Glomerular endothelial cell (primary cell): ENCODE results near the gene EFCAB5. TPM values are rescaled to one million over a fixed set of nuclear protein-coding genes. Genes with fewer than 3 reads are reported as not detected.
"Not testable (repeated sequence)": the region's sequence is repeated elsewhere in the genome, so short reads cannot be mapped to it uniquely, and the experiment has no call there.

Source experiments
- DNase-seq: peaks from one replicate; pipeline ENCODE4 v3.0.0-alpha.2; 2011; ENCODE audit warnings: low read depth, low spot score; ENCODE audit errors: extremely low read depth
- total RNA-seq: library from RNA; depleted of rRNA; stranded (reverse); fragments of >200 nt; gene quantifications from 2 replicates; pipeline ENCODE4 v1.2.3, GENCODE V29; 2015

EFCAB5 gene
- total RNA-seq, 1 donor from 2014 or later, result 0.53 TPM

DNA sequence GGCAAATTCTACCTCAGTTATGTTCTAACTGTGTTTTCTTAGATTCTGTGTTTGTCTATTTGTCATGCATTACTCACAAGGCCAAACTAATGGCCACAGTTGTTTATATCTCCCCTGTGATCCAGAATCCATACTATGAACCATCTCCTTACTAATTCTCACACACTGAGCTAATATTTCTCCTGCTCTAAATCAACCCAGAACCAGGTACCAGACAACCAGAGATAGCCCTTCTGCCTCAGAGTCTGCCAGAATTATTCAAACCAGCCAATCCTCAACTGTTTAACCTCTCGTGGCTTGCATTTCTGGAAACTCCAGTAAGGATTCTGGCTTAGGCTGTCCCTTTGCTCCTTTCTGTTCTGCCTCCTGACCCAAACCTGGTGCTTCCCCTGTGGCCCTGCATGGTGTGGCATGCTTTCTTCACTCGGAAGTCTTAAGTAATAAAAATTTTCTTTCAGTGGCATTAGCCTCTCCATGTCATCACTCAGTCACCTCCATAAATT, 59.4 kb downstream of the EFCAB5 start:
- no peak for DNase-seq

DNA sequence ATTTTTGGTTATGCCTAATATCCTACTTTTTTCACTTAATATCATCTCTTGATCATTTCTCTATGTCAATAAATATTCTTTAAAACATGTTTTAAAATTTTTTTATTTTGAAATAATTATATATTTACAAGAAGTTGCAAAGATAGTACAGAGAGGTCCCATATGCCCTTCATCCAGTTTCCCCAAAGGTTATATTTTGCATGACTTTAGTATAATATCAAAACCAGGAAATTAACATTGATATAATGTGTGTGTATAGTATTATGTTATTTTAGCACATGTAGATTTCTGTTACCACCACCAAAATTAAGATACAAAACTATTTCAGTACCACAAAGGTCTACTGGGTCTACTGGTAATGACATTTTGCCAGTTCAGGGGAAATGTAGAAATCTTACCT, 60.7 kb downstream of the EFCAB5 start:
- no peak for DNase-seq

- DNase-seq, result no peak
These were observed 64.4 kb downstream of the EFCAB5 start for GRCh38 chr17:30005709-30006320.

- not testable (repeated sequence) for DNase-seq
These were observed 70.5 kb downstream of the EFCAB5 start for GRCh38 chr17:30011934-30012333.

GRCh38 chr17:30021708-30022317, 80.4 kb downstream of the EFCAB5 start:
- DNase-seq, result peak; percentile 48

DNA sequence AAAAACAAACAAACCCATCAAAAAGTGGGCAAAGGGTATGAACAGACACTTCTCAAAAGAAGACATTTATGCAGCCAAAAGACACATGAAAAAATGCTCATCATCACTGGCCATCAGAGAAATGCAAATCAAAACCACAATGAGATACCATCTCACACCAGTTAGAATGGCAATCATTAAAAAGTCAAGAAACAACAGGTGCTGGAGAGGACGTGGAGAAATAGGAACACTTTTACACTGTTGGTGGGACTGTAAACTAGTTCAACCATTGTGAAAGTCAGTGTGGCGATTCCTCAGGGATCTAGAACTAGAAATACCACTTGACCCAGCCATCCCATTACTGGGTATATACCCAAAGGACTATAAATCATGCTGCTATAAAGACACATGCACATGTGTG, 83.9 kb downstream of the EFCAB5 start:
- DNase-seq, result not testable (repeated sequence)

GRCh38 chr17:30027676-30028075, 86.2 kb downstream of the EFCAB5 start:
- no peak for DNase-seq

GRCh38 chr17:30031214-30031869, 89.9 kb downstream of the EFCAB5 start:
- no peak for DNase-seq

- DNase-seq, result no peak
These were observed 93.9 kb downstream of the EFCAB5 start for GRCh38 chr17:30035369-30035768.

DNA sequence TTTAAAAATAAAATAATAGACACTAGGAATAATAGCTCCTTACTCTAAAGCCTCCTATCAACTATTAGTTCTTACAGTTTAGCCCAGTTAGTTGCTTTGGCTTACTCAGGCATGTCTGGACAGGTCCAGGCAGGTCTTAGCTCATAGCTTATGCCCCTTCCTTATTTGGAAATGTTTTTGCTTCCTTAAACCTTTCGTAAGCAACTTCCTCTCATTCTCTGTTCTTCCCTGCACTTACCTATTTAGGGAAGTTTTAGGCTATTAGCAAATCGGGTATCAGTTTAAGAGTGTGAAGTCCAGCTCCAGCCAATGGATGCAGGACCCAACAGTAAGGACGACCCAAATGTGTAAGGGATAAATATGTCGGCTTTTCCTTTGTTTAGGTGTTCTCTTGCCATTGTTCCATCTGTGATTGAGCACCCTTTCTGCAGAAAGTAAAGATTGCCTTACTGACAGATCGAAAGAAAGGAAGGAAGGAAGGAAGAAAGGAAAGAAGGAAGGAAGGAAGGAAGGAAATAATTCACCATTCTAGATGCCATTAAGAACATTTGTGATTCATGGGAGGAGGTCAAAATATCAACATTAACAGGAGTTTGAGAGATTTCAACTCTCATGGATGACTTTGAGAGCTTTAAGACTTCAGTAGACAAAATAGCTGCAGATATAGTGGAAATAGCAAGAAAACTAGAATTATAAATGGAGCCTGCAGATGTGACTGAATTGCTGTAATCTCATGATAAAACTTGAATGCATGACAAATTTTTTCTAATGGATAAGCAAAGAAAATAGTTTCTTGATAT, 99.5 kb downstream of the EFCAB5 start:
- not testable (repeated sequence) for DNase-seq

GRCh38 chr17:30041551-30041950, 100.1 kb downstream of the EFCAB5 start:
- DNase-seq, result no peak

DNA sequence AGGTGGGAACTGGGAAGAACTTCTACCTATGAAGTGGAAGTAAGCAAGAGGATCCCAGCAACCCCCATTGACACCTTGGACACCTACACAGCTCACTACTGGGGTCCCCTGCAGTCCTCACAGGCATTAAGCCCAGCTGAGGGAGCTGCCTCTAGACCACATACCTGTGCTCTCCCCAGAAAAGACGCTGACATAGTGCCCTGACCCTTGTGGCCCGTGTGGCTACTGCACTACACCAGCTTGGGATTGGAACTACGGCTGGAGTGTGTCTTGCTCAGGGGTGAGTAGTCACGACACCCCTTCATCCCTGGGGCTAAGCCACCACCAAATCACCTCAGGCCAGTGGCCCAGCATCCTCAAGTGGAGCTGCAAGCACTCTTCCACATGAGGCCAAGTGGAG, 120.9 kb downstream of the EFCAB5 start:
- no peak for DNase-seq

GRCh38 chr17:30064738-30065137, 123.3 kb downstream of the EFCAB5 start:
- no peak for DNase-seq

- DNase-seq, result no peak
These were observed 127.0 kb downstream of the EFCAB5 start for GRCh38 chr17:30068465-30068864.

DNA sequence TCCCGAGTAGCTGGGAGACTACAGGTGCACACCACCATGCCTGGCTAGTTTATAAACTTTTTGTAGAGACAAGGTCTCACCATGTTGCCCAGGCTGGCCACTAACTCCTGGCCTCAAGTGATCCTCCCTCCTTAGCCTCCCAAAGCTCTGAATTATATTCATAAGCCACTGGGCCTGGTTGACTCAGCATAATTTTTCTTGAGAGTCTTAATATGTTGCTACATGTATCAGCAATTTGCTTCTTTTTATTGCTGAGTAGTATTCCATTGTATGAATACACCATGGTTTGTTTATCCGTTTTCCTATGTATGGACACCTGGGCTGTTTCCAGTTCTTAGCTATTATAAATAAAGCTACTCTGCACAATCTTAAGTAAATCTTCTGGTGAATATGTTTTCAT, 132.8 kb downstream of the EFCAB5 start:
- DNase-seq, result no peak

DNA sequence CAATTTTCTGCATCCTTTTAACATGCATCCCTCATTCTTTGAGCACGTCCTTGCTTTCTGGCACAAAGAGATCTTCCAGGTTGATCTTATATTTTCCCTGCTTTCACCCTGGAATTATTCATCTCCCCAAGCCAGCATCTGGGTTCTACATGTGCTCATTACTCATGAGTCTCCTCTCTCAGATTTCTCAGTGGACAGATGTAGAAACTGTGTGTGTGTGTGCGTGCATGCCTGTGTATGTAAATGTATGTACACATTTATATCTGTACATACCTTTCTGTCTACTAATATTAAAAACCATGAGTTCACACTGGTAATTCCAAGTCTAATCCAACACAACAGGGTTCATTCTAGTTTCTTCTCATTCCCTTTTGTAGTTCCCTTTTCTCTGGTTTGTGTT, 133.3 kb downstream of the EFCAB5 start:
- no peak for DNase-seq

GRCh38 chr17:30082773-30083172, 141.3 kb downstream of the EFCAB5 start:
- DNase-seq, result no peak

GRCh38 chr17:30084788-30085187, 143.4 kb downstream of the EFCAB5 start:
- no peak for DNase-seq

DNA sequence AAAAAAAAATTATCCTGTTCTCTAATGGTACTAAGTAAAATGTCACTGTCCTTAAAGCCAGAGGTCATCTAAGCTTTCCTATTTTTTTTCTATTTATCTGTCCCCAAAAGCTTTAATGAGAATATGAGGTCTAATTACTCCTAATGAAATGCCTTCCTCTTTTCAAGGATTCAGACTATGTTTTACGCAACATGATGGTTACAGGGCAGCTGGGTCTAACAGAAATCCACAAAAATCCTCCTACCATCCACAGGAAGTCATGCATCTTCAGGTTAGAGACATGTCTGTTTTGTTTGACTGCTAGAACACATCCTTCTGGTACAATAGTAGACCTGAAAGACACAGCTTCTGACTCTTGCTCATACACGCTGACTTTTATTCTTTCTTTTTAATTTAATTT, 145.5 kb downstream of the EFCAB5 start:
- no peak for DNase-seq

GRCh38 chr17:30087431-30087830, 146.0 kb downstream of the EFCAB5 start:
- DNase-seq, result not testable (repeated sequence)

- no peak for DNase-seq
These were observed 149.8 kb downstream of the EFCAB5 start for GRCh38 chr17:30091121-30091670.
